ENCODE data around the gene PLS3. TPM values are rescaled to one million over a fixed set of nuclear protein-coding genes. Genes with fewer than 3 reads are reported as not detected.

Gene PLS3
- total and polyA plus RNA-seq, 2 of the 13 experiments (the other 11 are each of a cell fraction or from before 2014, with no cell fraction given), result 55.7 to 99.9 TPM

DNA sequence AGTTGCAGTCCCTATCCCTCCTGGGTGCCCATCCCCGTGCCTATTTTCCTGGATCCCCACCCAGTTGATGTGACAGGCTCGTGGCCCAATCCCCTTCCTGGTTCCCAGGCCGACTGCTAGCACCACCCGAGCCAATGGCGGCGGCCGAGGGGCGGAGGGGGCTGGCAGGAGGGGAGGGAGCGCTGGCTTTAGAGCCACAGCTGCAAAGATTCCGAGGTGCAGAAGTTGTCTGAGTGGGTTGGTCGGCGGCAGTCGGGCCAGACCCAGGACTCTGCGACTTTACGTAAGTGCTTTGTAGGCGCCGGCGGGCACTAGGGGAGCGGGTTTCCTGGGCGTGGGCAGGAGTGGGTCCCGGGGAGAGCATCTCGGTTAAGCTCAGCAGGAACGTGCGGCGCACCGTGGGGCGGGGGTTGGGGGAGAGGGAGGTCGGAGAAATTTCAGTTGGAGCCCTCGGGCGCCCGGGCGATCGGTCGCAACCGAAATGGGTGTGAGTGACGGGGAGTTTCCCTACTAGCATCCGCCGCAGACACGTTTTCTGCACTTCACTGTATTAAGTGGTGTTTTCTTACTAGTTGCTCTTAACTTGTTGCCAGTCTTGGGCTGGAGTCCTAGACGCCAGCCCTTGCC lies at the start of gene PLS3 (continued):
- TF ChIP-seq ZNF503 (CRISPR knock-in tag; IDR thresholded peaks at IDR 0.05), result no peak
- no peak for TF ChIP-seq ZNF354B (CRISPR knock-in tag; IDR thresholded peaks at IDR 0.05)
- TF ChIP-seq, protein P1, sequence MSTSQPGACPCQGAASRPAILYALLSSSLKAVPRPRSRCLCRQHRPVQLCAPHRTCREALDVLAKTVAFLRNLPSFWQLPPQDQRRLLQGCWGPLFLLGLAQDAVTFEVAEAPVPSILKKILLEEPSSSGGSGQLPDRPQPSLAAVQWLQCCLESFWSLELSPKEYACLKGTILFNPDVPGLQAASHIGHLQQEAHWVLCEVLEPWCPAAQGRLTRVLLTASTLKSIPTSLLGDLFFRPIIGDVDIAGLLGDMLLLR (CRISPR knock-in tag; IDR thresholded peaks at IDR 0.05), result no peak
- TF ChIP-seq MAZ (IDR thresholded peaks at IDR 0.05; ENCODE audit: borderline replicate concordance, low read depth, low read length), result no peak
- 0 out of 2 replicates have a peak, but pooled peaks have one; percentile 51 for TF ChIP-seq MAZ (CRISPR knock-in tag; IDR thresholded peaks at IDR 0.05; ENCODE audit: low read depth)
- TF ChIP-seq MNT (IDR thresholded peaks at IDR 0.05), result no peak
- TF ChIP-seq, protein P2, sequence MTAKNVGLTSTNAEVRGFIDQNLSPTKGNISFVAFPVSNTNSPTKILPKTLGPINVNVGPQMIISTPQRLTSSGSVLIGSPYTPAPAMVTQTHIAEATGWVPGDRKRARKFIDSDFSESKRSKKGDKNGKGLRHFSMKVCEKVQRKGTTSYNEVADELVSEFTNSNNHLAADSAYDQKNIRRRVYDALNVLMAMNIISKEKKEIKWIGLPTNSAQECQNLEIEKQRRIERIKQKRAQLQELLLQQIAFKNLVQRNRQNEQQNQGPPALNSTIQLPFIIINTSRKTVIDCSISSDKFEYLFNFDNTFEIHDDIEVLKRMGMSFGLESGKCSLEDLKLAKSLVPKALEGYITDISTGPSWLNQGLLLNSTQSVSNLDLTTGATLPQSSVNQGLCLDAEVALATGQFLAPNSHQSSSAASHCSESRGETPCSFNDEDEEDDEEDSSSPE (CRISPR knock-in tag; IDR thresholded peaks at IDR 0.05), result no peak
- 0 out of 2 replicates have a peak, but pooled peaks have one; percentile 15 for TF ChIP-seq FOXP4 (CRISPR knock-in tag; IDR thresholded peaks at IDR 0.05)
- no peak for TF ChIP-seq ZNF7 (CRISPR knock-in tag; IDR thresholded peaks at IDR 0.05)
- no peak for TF ChIP-seq KLF13 (CRISPR knock-in tag; IDR thresholded peaks at IDR 0.05)
- no peak for TF ChIP-seq JUND (CRISPR knock-in tag; IDR thresholded peaks at IDR 0.05)
- TF ChIP-seq PHF8 (CRISPR knock-in tag; IDR thresholded peaks at IDR 0.05), result peak; percentile 54
- no peak for TF ChIP-seq KLF6 (CRISPR knock-in tag; IDR thresholded peaks at IDR 0.05)
- TF ChIP-seq TFAP4 (IDR thresholded peaks at IDR 0.05; ENCODE audit: borderline replicate concordance, low read depth), result 0 out of 2 replicates have a peak, but pooled peaks have one; percentile 48
- TF ChIP-seq NR2F2 (IDR thresholded peaks at IDR 0.05; ENCODE audit: borderline replicate concordance, low read depth), result no peak
- TF ChIP-seq SMARCE1 (IDR thresholded peaks at IDR 0.05; ENCODE audit: borderline replicate concordance), result no peak
- TF ChIP-seq NR1H2 (CRISPR knock-in tag; IDR thresholded peaks at IDR 0.05; ENCODE audit: borderline replicate concordance, low read depth), result no peak
- TF ChIP-seq, protein P3, sequence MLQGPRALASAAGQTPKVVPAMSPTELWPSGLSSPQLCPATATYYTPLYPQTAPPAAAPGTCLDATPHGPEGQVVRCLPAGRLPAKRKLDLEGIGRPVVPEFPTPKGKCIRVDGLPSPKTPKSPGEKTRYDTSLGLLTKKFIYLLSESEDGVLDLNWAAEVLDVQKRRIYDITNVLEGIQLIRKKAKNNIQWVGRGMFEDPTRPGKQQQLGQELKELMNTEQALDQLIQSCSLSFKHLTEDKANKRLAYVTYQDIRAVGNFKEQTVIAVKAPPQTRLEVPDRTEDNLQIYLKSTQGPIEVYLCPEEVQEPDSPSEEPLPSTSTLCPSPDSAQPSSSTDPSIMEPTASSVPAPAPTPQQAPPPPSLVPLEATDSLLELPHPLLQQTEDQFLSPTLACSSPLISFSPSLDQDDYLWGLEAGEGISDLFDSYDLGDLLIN (CRISPR knock-in tag; IDR thresholded peaks at IDR 0.05; ENCODE audit: borderline replicate concordance), result no peak
- peak; percentile 13 for TF ChIP-seq SKI (IDR thresholded peaks at IDR 0.05; ENCODE audit: partially characterized antibody)
- no peak for TF ChIP-seq CBX2 (IDR thresholded peaks at IDR 0.05; ENCODE audit: low read depth, low read length)
- no peak for TF ChIP-seq CBX2 (CRISPR knock-in tag; IDR thresholded peaks at IDR 0.05; ENCODE audit: low read depth)
